Measurements from ENCODE around the gene TTYH3.

Gene TTYH3

GRCh38 chr7:2614631-2615330 lies 17.0 kb upstream of the TTYH3 start:
- no peak for DNase-seq (ENCODE audit: low read depth in 3 of 3, low spot score in 1 of 3)

DNA sequence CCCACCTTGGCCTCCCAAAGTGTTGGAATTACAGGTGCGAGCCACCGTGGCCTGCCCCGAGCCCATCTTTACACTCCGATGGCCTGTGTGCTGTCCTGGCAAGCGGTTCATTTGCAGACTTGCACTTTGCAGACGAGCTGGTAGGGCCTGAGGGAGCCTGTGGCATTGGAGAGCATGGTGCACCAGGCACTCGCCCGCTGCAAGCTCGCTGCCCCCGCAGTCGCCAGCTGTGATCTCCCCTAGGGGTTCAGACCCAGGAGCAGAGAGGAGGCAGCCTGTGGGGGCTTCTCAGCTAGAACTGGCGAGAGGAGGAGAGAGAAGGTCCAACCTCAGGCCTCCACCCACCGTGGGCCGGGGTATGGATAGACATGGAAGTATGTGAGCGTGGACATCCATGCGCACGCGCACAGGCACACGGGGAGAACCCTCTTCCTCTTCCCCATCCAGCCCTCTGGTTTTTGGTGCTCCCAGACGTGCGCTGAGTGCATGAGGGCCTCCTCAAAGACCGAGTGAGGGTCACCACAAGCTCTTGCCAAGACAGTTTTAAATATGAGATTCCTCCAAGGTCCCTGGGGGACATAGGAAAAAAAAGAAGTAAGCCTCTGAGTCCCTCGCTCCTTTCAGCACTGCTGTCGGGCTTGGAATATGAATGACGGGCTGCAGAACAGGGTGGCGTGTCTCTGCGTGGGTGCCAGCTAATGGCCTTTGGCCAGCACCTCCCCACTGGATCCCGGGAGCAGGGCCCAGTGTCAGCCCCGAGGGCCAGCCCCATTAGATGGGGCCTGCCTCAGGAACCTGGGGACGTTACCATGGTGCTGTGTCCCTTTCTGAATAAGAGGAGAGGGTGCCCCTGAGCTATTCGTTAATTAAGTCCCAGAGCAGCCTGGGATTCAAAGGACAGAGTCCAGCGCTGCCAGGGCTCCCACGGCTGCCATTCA lies 15.1 kb upstream of the TTYH3 start:
- no peak for DNase-seq (ENCODE audit: low read depth in 3 of 3, low spot score in 1 of 3)

DNA sequence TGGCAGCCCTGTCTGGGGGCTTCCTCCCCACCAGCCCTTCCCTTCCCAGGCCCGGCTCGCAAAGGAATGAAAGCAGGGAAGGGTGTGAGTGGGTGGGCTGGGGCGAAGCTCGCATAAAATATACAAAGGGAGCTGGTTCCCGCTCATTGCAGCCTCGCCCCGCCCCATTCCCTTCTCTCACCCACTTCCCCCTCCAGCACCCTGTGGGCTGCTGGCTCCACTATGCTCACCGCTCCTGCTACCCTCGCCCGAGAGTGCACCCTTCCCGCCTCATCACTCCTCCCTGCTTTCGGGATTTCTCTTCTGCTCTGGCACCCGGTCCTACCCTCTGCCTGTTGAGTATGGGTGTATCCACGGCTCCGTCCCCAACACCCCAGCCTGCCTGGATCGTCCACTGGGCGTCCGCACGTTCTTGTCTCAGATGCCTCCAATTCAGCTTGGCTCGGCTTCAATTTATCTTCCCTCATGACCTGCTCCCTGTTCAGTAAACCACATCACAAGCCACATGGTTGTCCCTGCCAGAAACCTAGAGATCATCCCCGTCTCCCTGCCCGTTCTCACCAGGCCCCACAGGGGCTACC lies 14.4 kb upstream of the TTYH3 start:
- no peak for DNase-seq (ENCODE audit: low read depth in 3 of 3, low spot score in 1 of 3)

GRCh38 chr7:2619116-2619515 lies 12.7 kb upstream of the TTYH3 start:
- no peak for DNase-seq (ENCODE audit: low read depth in 3 of 3, low spot score in 1 of 3)

DNA sequence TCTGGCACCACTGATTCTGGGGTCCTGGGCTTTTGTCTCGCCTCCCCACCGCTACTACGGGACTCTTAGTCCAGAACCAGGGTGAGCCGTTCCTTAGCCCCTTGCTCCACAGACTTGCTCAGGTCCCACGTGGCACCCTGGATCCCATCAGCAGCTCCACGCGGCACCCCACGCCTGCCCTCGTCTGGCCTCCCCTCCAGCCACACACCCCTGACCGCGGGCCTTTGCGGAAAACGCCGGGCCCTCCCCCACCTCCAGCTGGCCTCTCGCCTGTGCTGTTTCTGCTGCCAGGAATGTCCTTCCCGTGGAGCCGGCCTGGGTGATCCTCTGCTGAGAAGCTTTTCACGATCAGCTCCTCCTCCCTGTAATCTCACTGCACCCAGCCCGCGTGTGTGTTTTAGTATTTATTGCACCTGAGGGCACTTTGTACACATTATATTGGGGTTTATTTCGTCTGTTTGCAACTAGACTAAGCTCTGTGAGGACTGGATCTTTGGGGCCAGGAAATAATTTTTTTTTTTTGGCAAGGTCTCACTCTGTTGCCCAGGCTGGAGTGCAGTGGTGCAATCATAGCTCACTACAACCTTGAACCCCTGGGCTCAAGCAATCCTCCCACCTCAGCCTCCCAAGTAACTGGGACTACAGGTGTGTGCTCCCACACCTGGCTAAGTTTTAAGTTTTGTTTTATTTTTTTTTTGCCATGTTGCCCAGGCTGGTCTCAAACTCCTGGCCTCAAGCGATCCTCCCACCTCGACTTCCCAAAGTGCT lies 10.5 kb upstream of the TTYH3 start:
- DNase-seq (ENCODE audit: low read depth in 3 of 3, low spot score in 1 of 3), result no peak

GRCh38 chr7:2621948-2622640 lies 9.7 kb upstream of the TTYH3 start:
- no peak for DNase-seq (ENCODE audit: low read depth in 3 of 3, low spot score in 1 of 3)

DNA sequence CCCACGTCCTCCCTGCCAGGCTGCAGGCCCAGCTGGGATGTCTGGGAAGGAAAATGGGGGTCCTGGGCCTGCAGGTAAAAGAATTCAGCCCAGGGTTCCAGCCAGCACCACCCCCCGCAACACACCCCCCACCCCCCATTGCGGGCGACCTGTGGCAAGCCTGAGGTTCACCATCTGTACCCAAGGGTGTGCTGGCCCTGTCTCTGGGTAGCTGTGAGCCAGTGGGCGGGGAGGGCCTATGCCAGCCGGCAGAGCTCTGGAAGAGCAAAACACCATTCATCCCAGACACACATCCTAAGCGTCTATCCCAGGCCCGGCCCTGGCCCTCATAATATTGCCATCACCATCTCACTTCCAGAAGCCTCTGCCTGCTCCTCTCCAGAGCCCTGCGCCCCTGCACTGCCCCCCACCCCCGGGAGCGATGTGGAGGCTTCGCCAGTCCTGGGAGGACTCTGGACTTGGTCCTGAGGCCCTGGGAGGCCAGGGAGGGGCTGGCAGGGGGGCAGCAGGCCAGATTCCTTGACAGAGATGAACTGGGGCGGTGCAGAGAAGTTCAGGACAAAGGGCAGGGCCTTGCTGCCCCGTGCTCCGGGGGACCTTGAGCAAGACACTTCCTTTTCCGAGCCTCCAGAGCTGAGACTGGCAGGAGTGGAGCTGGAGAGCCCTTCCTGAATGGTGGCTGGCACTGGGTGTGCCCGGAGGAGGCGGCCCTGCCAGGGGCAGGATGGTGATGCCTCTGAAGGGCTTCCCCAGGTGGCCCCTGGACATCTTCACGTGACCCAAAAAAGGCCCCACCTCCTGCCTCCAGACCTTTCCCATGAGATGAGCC lies 8.7 kb upstream of the TTYH3 start:
- no peak for DNase-seq (ENCODE audit: low read depth in 3 of 3, low spot score in 1 of 3)

- no peak for DNase-seq (ENCODE audit: low read depth in 3 of 3, low spot score in 1 of 3)
Observed at GRCh38 chr7:2623698-2624014, 8.1 kb upstream of the TTYH3 start.

DNA sequence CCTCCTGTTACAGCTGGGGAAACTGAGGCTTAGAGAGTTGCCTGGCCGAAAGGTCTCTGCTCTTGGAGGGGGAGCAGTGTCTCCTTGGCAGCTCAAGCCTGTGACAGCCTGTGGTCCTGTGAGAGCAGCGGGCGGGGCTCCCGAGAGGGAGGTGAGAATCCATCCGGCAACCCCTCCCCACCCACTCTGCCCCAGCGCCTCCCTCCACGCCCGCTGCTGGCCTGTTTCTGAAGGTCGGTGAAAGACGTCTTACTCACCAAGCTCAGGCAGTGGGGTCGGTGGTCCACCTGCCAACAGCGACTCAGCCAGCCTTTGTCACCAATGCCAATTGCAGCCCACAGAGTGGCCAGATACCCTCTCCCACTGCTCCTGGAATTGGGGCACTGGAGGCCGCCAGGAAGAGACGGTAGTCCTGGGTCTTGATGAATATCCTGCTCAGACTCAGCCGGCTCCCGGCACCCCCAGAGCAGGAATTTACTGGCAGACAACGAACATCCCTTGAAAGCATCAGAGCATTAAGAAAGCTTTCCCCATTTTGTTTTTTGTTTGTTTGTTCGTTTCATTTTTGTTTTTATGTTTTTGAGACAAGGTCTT lies 7.4 kb upstream of the TTYH3 start:
- DNase-seq (ENCODE audit: low read depth in 3 of 3, low spot score in 1 of 3), result no peak

GRCh38 chr7:2626498-2627117 lies 5.2 kb upstream of the TTYH3 start:
- no peak for DNase-seq (ENCODE audit: low read depth in 3 of 3, low spot score in 1 of 3)

GRCh38 chr7:2627258-2628129 lies 4.3 kb upstream of the TTYH3 start:
- no peak for DNase-seq (ENCODE audit: low read depth in 3 of 3, low spot score in 1 of 3)

DNA sequence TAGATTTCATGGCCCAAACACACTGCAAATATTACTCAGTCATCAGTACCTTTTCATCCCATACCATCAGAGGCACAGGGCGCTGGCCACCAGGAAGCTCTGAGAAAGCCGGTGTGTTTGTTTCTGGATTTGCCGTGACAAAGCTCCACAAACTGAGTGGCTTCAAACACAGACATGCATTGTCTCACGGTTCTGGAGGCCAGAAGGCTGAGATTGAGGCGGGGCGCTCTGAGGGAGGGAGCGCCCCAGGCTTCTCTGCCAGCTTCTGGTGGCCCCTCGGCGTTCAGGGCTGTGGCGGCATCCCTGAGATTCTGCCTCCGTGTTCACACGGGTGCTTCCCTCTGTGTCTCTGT lies 3.7 kb upstream of the TTYH3 start:
- DNase-seq (ENCODE audit: low read depth in 3 of 3, low spot score in 1 of 3), result no peak

GRCh38 chr7:2628891-2629290 lies 2.9 kb upstream of the TTYH3 start:
- DNase-seq (ENCODE audit: low read depth in 3 of 3, low spot score in 1 of 3), result no peak

DNA sequence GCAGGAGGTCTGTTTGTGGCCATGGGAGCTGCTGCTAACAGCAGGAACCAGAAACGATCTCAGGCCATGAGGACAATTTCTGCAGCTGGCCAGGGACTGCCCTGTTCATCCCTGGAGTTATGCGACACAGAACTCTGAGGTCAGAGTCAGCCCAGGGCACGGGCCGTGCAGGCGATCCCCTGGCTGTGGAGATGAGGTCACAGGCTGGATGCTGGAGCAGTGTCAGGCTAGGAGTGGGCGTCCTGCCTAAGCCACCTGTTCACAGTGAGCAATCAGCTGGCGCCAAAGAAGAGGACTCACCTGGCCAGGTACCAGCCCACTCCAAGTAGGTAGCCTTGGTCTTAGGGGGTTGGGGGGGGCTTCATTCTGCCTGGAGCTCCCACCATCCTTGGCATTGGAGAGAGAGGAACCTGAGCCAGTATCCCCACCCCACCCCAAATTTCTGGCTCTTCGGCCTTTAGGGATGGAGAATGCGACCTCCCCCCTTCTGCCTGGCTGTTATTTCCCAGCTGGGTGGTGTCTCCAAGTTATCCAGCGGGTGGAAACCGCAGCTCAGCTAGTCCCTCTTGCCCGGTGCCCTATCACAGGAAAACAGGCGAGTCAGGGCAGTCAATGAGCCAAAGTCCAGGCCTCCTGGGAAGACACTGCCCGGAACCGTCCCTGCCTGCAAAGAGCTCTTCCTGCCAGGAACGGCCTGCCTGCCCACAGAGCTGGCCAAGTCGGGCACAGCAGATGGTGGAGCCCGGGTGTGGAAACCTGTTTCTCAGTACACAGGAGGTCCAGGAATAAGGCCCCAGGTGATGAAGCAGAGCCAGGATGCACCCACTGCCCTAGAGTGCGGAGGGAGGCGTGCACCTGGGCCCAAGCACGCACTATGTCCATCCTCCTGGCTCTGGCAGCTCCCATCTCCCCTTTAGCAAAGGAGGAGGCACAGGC lies 1.8 kb upstream of the TTYH3 start:
- no peak for DNase-seq (ENCODE audit: low read depth in 3 of 3, low spot score in 1 of 3)

- peak in 1 of 3 donors; percentile 39 for DNase-seq (ENCODE audit: low read depth in 3 of 3, low spot score in 1 of 3)
Observed at GRCh38 chr7:2632733-2633537, 1.1 kb downstream of the TTYH3 start.

- DNase-seq (ENCODE audit: low read depth in 3 of 3, low spot score in 1 of 3), result no peak
Observed at GRCh38 chr7:2633538-2634266, 1.9 kb downstream of the TTYH3 start.

Measured in stimulated activated CD4-positive, alpha-beta T cell treated with anti-CD3 and anti-CD28 coated beads, TNF-alpha, amount 100 ng/mL, for 1 hour (primary cell).